KOPT-K1 (cell line): ENCODE results near the gene NFE2.
"Not testable (repeated sequence)": the region's sequence is repeated elsewhere in the genome, so short reads cannot be mapped to it uniquely, and the experiment has no call there.

Experiments
- H3K27ac ChIP-seq: fragments of 200-600 bp; sonication (generic); 2 replicates; pipeline ENCODE4 v1.5.1; 2016; ENCODE audit warnings: antibody characterized with exemption, mild to moderate bottlenecking, low read depth, low read length; ENCODE audit not compliant: poor library complexity, severe bottlenecking
- H3K36me3 ChIP-seq: fragments of 200-600 bp; sonication (generic); 2 replicates; pipeline ENCODE4 v1.5.1; 2017; ENCODE audit warnings: antibody characterized with exemption, mild to moderate bottlenecking, low read length, moderate library complexity; ENCODE audit not compliant: insufficient read depth
- H3K9me3 ChIP-seq: fragments of 200-600 bp; sonication (generic); 2 replicates; pipeline ENCODE4 v1.5.1; 2017; ENCODE audit warnings: antibody characterized with exemption, low read length, mild to moderate bottlenecking; ENCODE audit not compliant: insufficient read depth, poor library complexity, severe bottlenecking

The NFE2 gene

GRCh38 chr12:54325442-54326109 is 24.8 kb upstream of the NFE2 start:
- Histone ChIP-seq H3K36me3 (peaks cover 20% of the 10 kb centered on the region), H3K27ac (peak overlapping the region; percentile 60)
- not testable (repeated sequence) for H3K9me3 ChIP-seq

GRCh38 chr12:54324617-54325441 is 24.0 kb upstream of the NFE2 start, which contains the start of gene COPZ1:
COPZ1 (plus strand) TSS chr12:54325131; CDS start chr12:54325164, 33 bp downstream.
- peaks cover 14% of the 10 kb centered on the region for H3K36me3 ChIP-seq
- H3K27ac ChIP-seq = peak within 1 kb of the TSS; percentile 67
- no peaks in the 10 kb centered on the region for H3K9me3 ChIP-seq

GRCh38 chr12:54321363-54321762 is 20.5 kb upstream of the NFE2 start:
- Histone ChIP-seq H3K36me3 (no peaks in the 10 kb centered on the region), H3K9me3 (no peaks in the 10 kb centered on the region), H3K27ac (no peak overlapping the region)

- not testable (repeated sequence) for H3K9me3 ChIP-seq
These were observed 11.5 kb upstream of the NFE2 start for GRCh38 chr12:54312309-54312708.

GRCh38 chr12:54311051-54311450 is 10.2 kb upstream of the NFE2 start:
- H3K36me3 ChIP-seq = no peaks in the 10 kb centered on the region
- no peaks in the 10 kb centered on the region for H3K9me3 ChIP-seq
- no peak overlapping the region for H3K27ac ChIP-seq

More at GRCh38 chr12:54312309-54312708, 11.5 kb upstream of the NFE2 start:
- H3K36me3 ChIP-seq, H3K27ac ChIP-seq: not testable (repeated sequence)

GRCh38 chr12:54306925-54307741 is 6.3 kb upstream of the NFE2 start:
- Histone ChIP-seq H3K27ac (peak overlapping the region; percentile 60), H3K9me3 (no peaks in the 10 kb centered on the region), H3K36me3 (no peaks in the 10 kb centered on the region)

- Histone ChIP-seq H3K9me3 (no peaks in the 10 kb centered on the region), H3K27ac (peak overlapping the region; percentile 86), H3K36me3 (no peaks in the 10 kb centered on the region)
These were observed 3.5 kb upstream of the NFE2 start for GRCh38 chr12:54304187-54304810.

GRCh38 chr12:54303640-54304039 is 2.8 kb upstream of the NFE2 start:
- Histone ChIP-seq H3K36me3 (no peaks in the 10 kb centered on the region), H3K27ac (peak overlapping the region; percentile 86), H3K9me3 (no peaks in the 10 kb centered on the region)

- Histone ChIP-seq H3K27ac (peak overlapping the region; percentile 57), H3K9me3 (no peaks in the 10 kb centered on the region), H3K36me3 (no peaks in the 10 kb centered on the region)
These were observed 723 bp upstream of the NFE2 start for GRCh38 chr12:54301428-54302048.

- H3K36me3 ChIP-seq = no peaks in the 10 kb centered on the region
- H3K9me3 ChIP-seq = no peaks in the 10 kb centered on the region
- H3K27ac ChIP-seq = peak overlapping the region; percentile 57
These were observed 537 bp downstream of the NFE2 start for GRCh38 chr12:54300225-54300731.

GRCh38 chr12:54299515-54300224 is 1.1 kb downstream of the NFE2 start:
- Histone ChIP-seq H3K9me3 (no peaks in the 10 kb centered on the region), H3K27ac (peak overlapping the region; percentile 57), H3K36me3 (no peaks in the 10 kb centered on the region)

GRCh38 chr12:54298904-54299303 is 1.9 kb downstream of the NFE2 start:
- no peak overlapping the region for H3K27ac ChIP-seq
- no peaks in the 10 kb centered on the region for H3K9me3 ChIP-seq
- no peaks in the 10 kb centered on the region for H3K36me3 ChIP-seq

GRCh38 chr12:54296393-54297099 is 4.3 kb downstream of the NFE2 start:
- Histone ChIP-seq H3K27ac (peak overlapping the region; percentile 15), H3K36me3 (no peaks in the 10 kb centered on the region), H3K9me3 (no peaks in the 10 kb centered on the region)
